ENCODE measurements around the gene FAT1. TPM values are rescaled to one million over a fixed set of nuclear protein-coding genes. Genes with fewer than 3 reads are reported as not detected.

FAT1 gene
- total and polyA plus RNA-seq, 2 donors (not counting 3 experiments of a cell fraction or from before 2014, with no cell fraction given): 9.2 to 9.8 TPM

GRCh38 chr4:186602978-186603377, 120.7 kb downstream of the FAT1 start:
- no peak overlapping the region for H3K4me3 ChIP-seq (replicated peaks in 1 of 3; ENCODE audit: insufficient read depth in 1 of 3, low read depth in 1 of 3, low read length in 3 of 3)
- POLR2A ChIA-PET: no interaction called here
- no peak overlapping the region for H2AFZ ChIP-seq (ENCODE audit: low read depth, low read length)
- FAIRE-seq: no peak
- no peak for DNase-seq (ENCODE audit: low read depth, low spot score)
- no peaks in the 10 kb centered on the region for H3K4me1 ChIP-seq (ENCODE audit: control insufficient read depth, extremely low read depth, insufficient read depth, low read length)
- no TSS peak for BruUV-seq (replicated peaks)
- TF ChIP-seq, protein P1, sequence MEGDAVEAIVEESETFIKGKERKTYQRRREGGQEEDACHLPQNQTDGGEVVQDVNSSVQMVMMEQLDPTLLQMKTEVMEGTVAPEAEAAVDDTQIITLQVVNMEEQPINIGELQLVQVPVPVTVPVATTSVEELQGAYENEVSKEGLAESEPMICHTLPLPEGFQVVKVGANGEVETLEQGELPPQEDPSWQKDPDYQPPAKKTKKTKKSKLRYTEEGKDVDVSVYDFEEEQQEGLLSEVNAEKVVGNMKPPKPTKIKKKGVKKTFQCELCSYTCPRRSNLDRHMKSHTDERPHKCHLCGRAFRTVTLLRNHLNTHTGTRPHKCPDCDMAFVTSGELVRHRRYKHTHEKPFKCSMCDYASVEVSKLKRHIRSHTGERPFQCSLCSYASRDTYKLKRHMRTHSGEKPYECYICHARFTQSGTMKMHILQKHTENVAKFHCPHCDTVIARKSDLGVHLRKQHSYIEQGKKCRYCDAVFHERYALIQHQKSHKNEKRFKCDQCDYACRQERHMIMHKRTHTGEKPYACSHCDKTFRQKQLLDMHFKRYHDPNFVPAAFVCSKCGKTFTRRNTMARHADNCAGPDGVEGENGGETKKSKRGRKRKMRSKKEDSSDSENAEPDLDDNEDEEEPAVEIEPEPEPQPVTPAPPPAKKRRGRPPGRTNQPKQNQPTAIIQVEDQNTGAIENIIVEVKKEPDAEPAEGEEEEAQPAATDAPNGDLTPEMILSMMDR (IDR thresholded peaks at IDR 0.05; ENCODE audit: extremely low read depth in 1 of 2, insufficient read depth in 1 of 2, low read depth in 1 of 2, low read length in 2 of 2): no peak
- TF ChIP-seq, protein P2, sequence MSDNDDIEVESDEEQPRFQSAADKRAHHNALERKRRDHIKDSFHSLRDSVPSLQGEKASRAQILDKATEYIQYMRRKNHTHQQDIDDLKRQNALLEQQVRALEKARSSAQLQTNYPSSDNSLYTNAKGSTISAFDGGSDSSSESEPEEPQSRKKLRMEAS (IDR thresholded peaks at IDR 0.05; ENCODE audit: insufficient read depth, insufficient read length): no peak
- TF ChIP-seq POLR2A (IDR thresholded peaks at IDR 0.05; ENCODE audit: low read depth, low read length): no peak
- no peak for TF ChIP-seq EZH2 (IDR thresholded peaks at IDR 0.05; ENCODE audit: borderline replicate concordance, low read depth, low read length, severe bottlenecking)
- TF ChIP-seq FOS (IDR thresholded peaks at IDR 0.05; ENCODE audit: borderline replicate concordance, insufficient read depth, low read length): no peak
- no peak for TF ChIP-seq JUN (IDR thresholded peaks at IDR 0.05; ENCODE audit: borderline replicate concordance, insufficient read depth, insufficient read length, low read depth)
- TF ChIP-seq GATA2 (IDR thresholded peaks at IDR 0.05; ENCODE audit: insufficient read depth, insufficient read length, low read depth, low read length): no peak
- TF ChIP-seq MYC (IDR thresholded peaks at IDR 0.05; ENCODE audit: low read depth, low read length): no peak
- no peak for TF ChIP-seq POLR2AphosphoS5 (IDR thresholded peaks at IDR 0.05; ENCODE audit: insufficient read depth, low read depth, low read length)
- no peaks in the 10 kb centered on the region for H4K20me1 ChIP-seq (replicated peaks; ENCODE audit: control insufficient read depth, extremely low read depth, insufficient read depth, low read length)
- no peaks in the 10 kb centered on the region for H3K9me1 ChIP-seq (replicated peaks; ENCODE audit: control insufficient read depth, extremely low read depth, insufficient read depth, low read length)
- H3K27ac ChIP-seq (ENCODE audit: insufficient read depth, low read depth, low read length): no peak overlapping the region
- no peaks in the 10 kb centered on the region for H3K27me3 ChIP-seq (ENCODE audit: control insufficient read depth in 2 of 2, insufficient read depth in 2 of 2, low read length in 2 of 2)
- CTCF ChIA-PET: no interaction called here
- dilution Hi-C loops (cut with MboI; ENCODE audit: extremely low pct_ligation_motif_present, low sequenced_read_pairs) (no loop called here), intact Hi-C loops (cut with micrococcal nuclease) (no loop called here)
- no peak overlapping the region for H3K9ac ChIP-seq (replicated peaks; ENCODE audit: extremely low read depth, insufficient read depth, low read length)
- H3K4me2 ChIP-seq (ENCODE audit: insufficient read depth, low read length): no peak overlapping the region
- no peaks in the 10 kb centered on the region for H3K36me3 ChIP-seq (ENCODE audit: control insufficient read depth in 2 of 2, extremely low read depth in 1 of 2, insufficient read depth in 2 of 2, low read length in 2 of 2)
- H3K79me2 ChIP-seq (ENCODE audit: control insufficient read depth, insufficient read depth, low read length): no peaks in the 10 kb centered on the region
- peaks cover 3% of the 10 kb centered on the region for H3K9me3 ChIP-seq (replicated peaks; ENCODE audit: control insufficient read depth, insufficient read depth, low read length)
